ENCODE results near the gene ROPN1L.

ROPN1L gene

GRCh38 chr5:10439692-10440091 is 2.0 kb upstream of the ROPN1L start:
- Mint-ChIP-seq H3K36me3 (ENCODE audit: insufficient read depth) (peaks cover 9% of the 10 kb centered on the region), H3K9me3 (no peaks in the 10 kb centered on the region), H3K4me3 (no peak overlapping the region), H3K27ac (no peak overlapping the region), H3K27me3 (no peaks in the 10 kb centered on the region), H3K4me1 (ENCODE audit: low read depth in 2 of 2) (peaks cover 12 to 16% of the 10 kb centered on the region in 2 donors)
- no peak for ATAC-seq (replicated peaks)
- no peak for DNase-seq

- no peak for DNase-seq
- Mint-ChIP-seq H3K27ac (no peak overlapping the region), H3K36me3 (ENCODE audit: insufficient read depth) (peaks cover 6% of the 10 kb centered on the region), H3K27me3 (no peaks in the 10 kb centered on the region), H3K4me3 (peak overlapping the region; percentile 60 to 90), H3K9me3 (no peaks in the 10 kb centered on the region), H3K4me1 (ENCODE audit: low read depth in 2 of 2) (peaks cover 19 to 22% of the 10 kb centered on the region in 2 donors)
- no peak for ATAC-seq (replicated peaks)
Measured at GRCh38 chr5:10440367-10440990, 1.2 kb upstream of the ROPN1L start.

DNA sequence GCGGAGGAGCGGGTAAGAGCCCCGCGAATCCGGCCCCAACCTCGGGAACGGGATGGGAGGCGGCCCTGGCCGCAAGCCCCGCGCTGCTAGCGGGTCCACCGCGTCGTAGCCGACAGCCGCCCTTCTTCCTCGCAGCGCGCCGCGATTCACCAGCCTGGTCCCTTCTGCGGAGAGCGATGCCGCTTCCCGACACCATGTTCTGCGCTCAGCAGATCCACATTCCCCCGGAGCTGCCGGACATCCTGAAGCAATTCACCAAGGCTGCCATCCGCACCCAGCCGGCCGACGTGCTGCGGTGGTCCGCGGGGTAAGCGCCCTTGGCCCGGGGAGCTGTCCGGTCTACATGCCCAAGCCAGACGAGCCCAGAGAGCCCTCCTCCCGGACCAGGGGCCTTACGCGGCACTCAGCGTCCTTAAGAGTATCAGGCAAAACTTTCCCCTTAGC is 335 bp downstream of the ROPN1L start:
- no peak for DNase-seq
- H3K4me1 Mint-ChIP-seq (ENCODE audit: low read depth in 2 of 2): peaks cover 33 to 35% of the 10 kb centered on the region in 2 donors

DNA sequence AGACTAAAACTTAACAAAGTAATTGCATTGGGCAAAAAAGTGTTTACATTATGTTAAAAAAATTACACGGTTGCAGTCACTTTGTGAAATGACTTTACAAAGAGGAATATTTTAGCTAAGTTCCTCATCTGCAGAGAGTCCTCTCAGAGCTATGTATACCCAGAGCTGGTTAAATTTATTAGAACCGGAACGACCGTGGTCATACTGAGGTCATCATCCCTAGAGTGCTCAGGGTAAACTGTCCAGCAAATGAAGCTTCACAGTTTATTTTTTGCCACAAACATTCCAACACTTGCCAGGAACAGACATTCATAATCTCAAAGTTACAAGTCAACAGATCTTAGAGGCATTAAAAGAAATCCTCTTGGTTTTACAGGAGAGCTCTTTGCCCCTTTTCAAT is 897 bp downstream of the ROPN1L start:
- DNase-seq: no peak
- ATAC-seq (replicated peaks): no peak
- H3K4me1 Mint-ChIP-seq (ENCODE audit: low read depth in 2 of 2): peaks cover 35 to 38% of the 10 kb centered on the region in 2 donors
- peak overlapping the region; percentile 85 to 90 for H3K4me3 Mint-ChIP-seq
- no peaks in the 10 kb centered on the region for H3K9me3 Mint-ChIP-seq
- H3K27me3 Mint-ChIP-seq: no peaks in the 10 kb centered on the region
- peak overlapping the region; percentile 67 to 68 for H3K27ac Mint-ChIP-seq
- H3K36me3 Mint-ChIP-seq (ENCODE audit: insufficient read depth): peaks cover 6% of the 10 kb centered on the region

More for the DNA sequence above, 335 bp downstream of the ROPN1L start:
- Mint-ChIP-seq H3K27ac (peak overlapping the region; percentile 67 to 68), H3K27me3 (no peaks in the 10 kb centered on the region), H3K36me3 (ENCODE audit: insufficient read depth) (peaks cover 6% of the 10 kb centered on the region), H3K9me3 (no peaks in the 10 kb centered on the region), H3K4me3 (peak overlapping the region; percentile 85 to 90)
- ATAC-seq (replicated peaks): peak; percentile 63

DNA sequence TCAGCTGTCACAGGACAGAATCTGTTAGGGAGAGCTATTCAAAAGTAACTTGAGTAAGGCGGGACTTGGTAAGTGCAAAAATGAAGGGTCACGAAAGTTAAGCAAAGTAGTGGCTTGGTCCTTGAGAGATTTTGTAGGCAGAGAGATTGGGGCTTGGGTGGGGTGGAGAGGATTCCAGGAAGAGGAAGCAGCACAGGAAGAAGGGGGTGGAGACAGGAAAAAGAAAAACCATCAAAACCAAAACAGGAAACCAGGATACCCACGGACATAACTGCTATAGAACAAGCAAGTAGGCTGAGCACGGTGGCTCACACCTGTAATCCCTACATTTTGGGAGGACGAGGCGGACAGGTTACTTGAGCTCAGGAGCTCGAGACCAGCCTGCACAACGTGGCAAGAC is 3.7 kb downstream of the ROPN1L start:
- Mint-ChIP-seq H3K4me1 (ENCODE audit: low read depth in 2 of 2) (peaks cover 35 to 41% of the 10 kb centered on the region in 2 donors), H3K27me3 (no peaks in the 10 kb centered on the region), H3K4me3 (peak overlapping the region; percentile 67 to 73), H3K27ac (peak overlapping the region; percentile 80 to 81), H3K36me3 (ENCODE audit: insufficient read depth) (peaks cover 3% of the 10 kb centered on the region), H3K9me3 (no peaks in the 10 kb centered on the region)
- ATAC-seq (replicated peaks) (no peak), DNase-seq (no peak)

DNA sequence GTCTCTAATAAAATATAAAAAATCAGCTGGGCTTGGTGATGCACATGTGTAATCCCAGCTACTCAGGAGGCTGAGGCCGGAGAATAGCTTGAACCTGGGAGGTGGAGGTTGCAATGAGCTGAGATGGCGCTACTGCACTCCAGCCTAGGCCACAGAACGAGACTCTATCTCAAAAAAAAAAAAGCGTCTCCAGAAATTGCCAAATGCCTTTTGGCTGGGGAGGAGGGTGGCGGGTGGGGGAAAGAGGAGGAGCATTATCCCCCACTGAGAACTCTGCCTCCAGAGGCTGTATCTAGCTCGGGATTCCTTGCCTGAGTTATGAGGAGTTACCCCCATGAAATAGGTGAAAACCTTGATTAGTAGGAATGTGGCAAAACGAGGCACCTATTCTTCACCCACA is 4.8 kb downstream of the ROPN1L start:
- DNase-seq: no peak
- Mint-ChIP-seq H3K9me3 (no peaks in the 10 kb centered on the region), H3K27me3 (no peaks in the 10 kb centered on the region), H3K36me3 (ENCODE audit: insufficient read depth) (peaks cover 3% of the 10 kb centered on the region), H3K27ac (peak overlapping the region; percentile 80 to 81), H3K4me3 (peak overlapping the region in 1 of 2 donors; percentile 73), H3K4me1 (ENCODE audit: low read depth in 2 of 2) (peaks cover 35 to 36% of the 10 kb centered on the region in 2 donors)
- ATAC-seq (replicated peaks): no peak

DNA sequence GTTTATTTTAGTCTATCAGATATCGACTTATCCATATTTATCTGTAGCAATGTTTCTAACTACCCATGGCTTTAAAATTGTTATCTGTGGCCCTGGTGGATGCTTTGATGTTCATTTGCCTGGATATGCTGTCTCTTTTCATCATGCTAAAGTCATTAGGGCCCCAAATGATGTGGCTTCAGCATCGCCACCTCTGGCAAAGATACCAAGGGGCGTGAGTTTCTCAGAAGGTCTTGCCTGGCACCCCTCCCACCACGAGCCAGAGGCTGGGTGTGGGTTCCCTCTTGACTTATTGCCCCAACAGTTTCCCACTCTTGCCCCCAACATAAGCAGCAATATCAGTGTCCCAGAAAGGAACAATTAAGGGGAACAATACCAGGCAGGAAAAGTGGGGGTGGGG is 5.4 kb downstream of the ROPN1L start:
- peaks cover 33 to 34% of the 10 kb centered on the region in 2 donors for H3K4me1 Mint-ChIP-seq (ENCODE audit: low read depth in 2 of 2)
- DNase-seq: no peak
- no peaks in the 10 kb centered on the region for H3K27me3 Mint-ChIP-seq
- no peak for ATAC-seq (replicated peaks)
- H3K9me3 Mint-ChIP-seq: no peaks in the 10 kb centered on the region
- H3K4me3 Mint-ChIP-seq: no peak overlapping the region
- peak overlapping the region in 1 of 2 donors; percentile 81 for H3K27ac Mint-ChIP-seq
- H3K36me3 Mint-ChIP-seq (ENCODE audit: insufficient read depth): peaks cover 2% of the 10 kb centered on the region

- Mint-ChIP-seq H3K9me3 (no peaks in the 10 kb centered on the region), H3K27ac (no peak overlapping the region), H3K4me1 (ENCODE audit: low read depth in 2 of 2) (peaks cover 26 to 28% of the 10 kb centered on the region in 2 donors), H3K27me3 (no peaks in the 10 kb centered on the region), H3K36me3 (ENCODE audit: insufficient read depth) (no peaks in the 10 kb centered on the region), H3K4me3 (no peak overlapping the region)
- no peak for ATAC-seq (replicated peaks)
- DNase-seq: no peak
Measured at GRCh38 chr5:10448754-10449360, 7.2 kb downstream of the ROPN1L start.

DNA sequence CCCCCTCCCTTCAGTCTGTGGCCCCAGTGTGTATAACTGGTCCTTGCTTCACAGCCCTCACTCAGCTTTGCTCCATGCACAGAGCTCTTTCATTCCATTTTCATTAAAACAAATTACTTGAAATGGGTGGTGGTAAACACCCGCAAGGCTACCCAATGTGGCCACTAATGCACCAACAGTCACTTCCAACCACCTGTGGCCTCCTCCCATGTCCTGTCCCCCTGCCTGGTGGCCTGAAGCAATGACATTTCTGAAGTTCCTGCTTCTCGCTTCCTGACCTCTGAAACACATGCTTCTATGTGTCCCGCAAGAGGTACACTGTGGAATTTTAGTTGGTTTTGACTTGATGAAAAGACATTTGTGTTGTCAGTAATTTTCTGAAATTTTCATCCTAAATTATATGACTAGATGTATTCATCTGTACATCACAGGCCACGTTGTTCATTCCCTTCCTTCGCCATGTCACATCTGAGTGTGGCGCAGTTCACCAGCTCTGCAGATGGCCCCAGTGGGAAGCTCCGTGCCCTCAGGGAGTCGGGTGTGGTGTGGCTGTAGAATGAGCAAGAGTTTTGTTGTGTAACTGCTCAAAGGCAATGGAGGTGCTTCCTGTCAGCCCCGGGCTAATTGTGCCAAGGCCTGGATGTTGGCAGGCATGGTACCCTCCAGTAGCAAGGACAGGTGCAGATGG is 9.6 kb downstream of the ROPN1L start:
- DNase-seq (no peak), ATAC-seq (replicated peaks) (no peak)
- Mint-ChIP-seq H3K27ac (peak overlapping the region in 1 of 2 donors; percentile 20), H3K36me3 (ENCODE audit: insufficient read depth) (no peaks in the 10 kb centered on the region), H3K27me3 (no peaks in the 10 kb centered on the region), H3K4me1 (ENCODE audit: low read depth in 2 of 2) (peaks cover 11 to 13% of the 10 kb centered on the region in 2 donors), H3K9me3 (no peaks in the 10 kb centered on the region), H3K4me3 (no peak overlapping the region)

GRCh38 chr5:10452768-10453331 is 11.2 kb downstream of the ROPN1L start:
- ATAC-seq (replicated peaks): peak; percentile 87
- no peaks in the 10 kb centered on the region for H3K27me3 Mint-ChIP-seq
- H3K4me1 Mint-ChIP-seq (ENCODE audit: low read depth in 2 of 2): peaks cover 3 to 5% of the 10 kb centered on the region in 2 donors
- no peaks in the 10 kb centered on the region for H3K36me3 Mint-ChIP-seq (ENCODE audit: insufficient read depth)
- no peak overlapping the region for H3K4me3 Mint-ChIP-seq
- H3K27ac Mint-ChIP-seq: no peak overlapping the region
- peak in 2 of 3 experiments; percentile 23 to 27 for DNase-seq
- H3K9me3 Mint-ChIP-seq: no peaks in the 10 kb centered on the region

DNA sequence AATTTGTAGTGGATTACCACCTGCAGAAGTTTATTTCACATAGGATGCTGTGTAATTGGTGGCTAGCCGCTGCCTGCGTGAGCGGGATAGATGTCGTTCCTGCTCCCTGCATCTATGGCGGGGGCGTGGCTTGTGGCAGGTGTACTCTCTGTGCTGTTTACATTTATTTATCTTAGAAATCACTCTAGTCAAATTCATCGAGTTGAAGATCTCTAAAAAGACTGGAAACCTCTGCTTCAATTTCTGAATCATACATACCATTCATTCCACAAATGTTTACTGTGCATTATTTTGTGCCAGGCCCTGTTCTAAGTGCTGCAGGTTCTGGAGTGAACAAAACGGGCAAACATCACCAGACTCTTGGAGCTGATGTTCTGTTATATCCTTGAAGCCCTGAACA is 11.9 kb downstream of the ROPN1L start:
- Mint-ChIP-seq H3K9me3 (no peaks in the 10 kb centered on the region), H3K27me3 (no peaks in the 10 kb centered on the region), H3K4me1 (ENCODE audit: low read depth in 2 of 2) (peaks cover 1 to 5% of the 10 kb centered on the region in 2 donors), H3K36me3 (ENCODE audit: insufficient read depth) (no peaks in the 10 kb centered on the region), H3K27ac (no peak overlapping the region), H3K4me3 (no peak overlapping the region)
- ATAC-seq (replicated peaks): no peak
- DNase-seq: no peak

DNA sequence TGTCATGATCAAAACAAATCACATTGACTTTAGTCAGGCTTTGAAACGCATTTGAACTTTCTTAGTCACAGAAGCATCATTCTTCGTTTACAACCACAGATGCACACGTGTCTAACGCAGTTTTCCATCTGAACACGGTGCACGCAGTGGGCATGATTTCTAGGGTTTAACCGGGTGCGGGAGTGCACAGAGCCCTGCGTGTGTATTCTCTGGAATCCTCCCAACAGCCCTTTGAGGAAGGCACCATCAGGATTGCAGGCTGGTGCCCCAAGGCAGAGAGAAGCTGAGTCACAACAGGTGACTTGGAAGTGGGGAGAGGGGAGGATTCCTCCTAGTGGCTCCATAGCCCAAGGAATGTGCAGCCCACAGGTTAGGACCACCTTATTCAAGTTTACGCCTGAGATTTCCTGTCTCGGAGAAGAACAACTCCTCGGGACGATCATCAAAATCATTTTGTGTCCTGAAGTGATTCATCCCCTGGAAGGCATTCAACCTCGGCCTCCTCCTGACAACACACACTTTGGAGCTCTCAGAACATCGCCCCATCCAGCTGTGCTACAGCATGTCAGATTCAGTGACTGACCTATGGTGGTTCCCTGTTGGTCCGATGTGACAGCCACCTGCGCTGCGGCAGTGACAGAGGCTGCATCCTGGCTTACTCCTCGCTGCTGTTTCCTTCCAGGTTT is 13.1 kb downstream of the ROPN1L start:
- DNase-seq (no peak), ATAC-seq (replicated peaks) (no peak)
- H3K36me3 Mint-ChIP-seq (ENCODE audit: insufficient read depth): no peaks in the 10 kb centered on the region
- no peaks in the 10 kb centered on the region for H3K9me3 Mint-ChIP-seq
- H3K4me3 Mint-ChIP-seq: no peak overlapping the region
- peak overlapping the region; percentile 38 to 46 for H3K27ac Mint-ChIP-seq
- H3K27me3 Mint-ChIP-seq: no peaks in the 10 kb centered on the region
- peaks cover 0 to 5% of the 10 kb centered on the region in 2 donors for H3K4me1 Mint-ChIP-seq (ENCODE audit: low read depth in 2 of 2)

GRCh38 chr5:10455277-10455670 is 13.6 kb downstream of the ROPN1L start:
- Mint-ChIP-seq H3K27ac (peak overlapping the region; percentile 29 to 38), H3K27me3 (no peaks in the 10 kb centered on the region), H3K9me3 (no peaks in the 10 kb centered on the region), H3K36me3 (ENCODE audit: insufficient read depth) (no peaks in the 10 kb centered on the region), H3K4me3 (no peak overlapping the region), H3K4me1 (ENCODE audit: low read depth in 2 of 2) (peaks cover 2 to 5% of the 10 kb centered on the region in 2 donors)
- DNase-seq: no peak
- ATAC-seq (replicated peaks): no peak
